HepG2 (cell line): Measurements from ENCODE around the gene NYAP2.

ENCODE experiments used
- ARID2 ChIP-seq: sonication (generic); formaldehyde crosslinking; IDR thresholded peaks from 2 replicates; pipeline ENCODE4 v1.8.1; 2022; ENCODE audit warnings: mild to moderate bottlenecking, missing genetic modification reagents, borderline replicate concordance
- ASH2L ChIP-seq: fragments of 300-600, 200-600 bp; sonication (generic); IDR thresholded peaks from 2 replicates; pipeline ENCODE4 v1.7.0; 2017; ENCODE audit warnings: low read depth, mild to moderate bottlenecking, moderate library complexity, mixed read lengths, low read length; ENCODE audit not compliant: insufficient read length
- CTCF ChIP-seq: sonication (generic); formaldehyde crosslinking; IDR thresholded peaks from 2 replicates; pipeline ENCODE4 v1.5.0; 2020; ENCODE audit warnings: mild to moderate bottlenecking, missing genetic modification reagents, moderate library complexity
- HNF4G ChIP-seq, 2 experiments: sonication (generic) in 1 of 2; formaldehyde crosslinking in 1 of 2; IDR thresholded peaks; 2 replicates each; pipeline versions ENCODE4 v1.4.0 to v1.6.1; 2011 to 2020; ENCODE audit warnings: borderline replicate concordance in 2 of 2, low read depth in 2 of 2, mild to moderate bottlenecking in 2 of 2, low read length in 1 of 2, missing genetic modification reagents in 1 of 2, moderate library complexity in 1 of 2
- KAT8 ChIP-seq: IDR thresholded peaks from 2 replicates; pipeline ENCODE4 v1.6.1; 2016; ENCODE audit warnings: missing genetic modification reagents, missing compliant biosample characterization
- MLX ChIP-seq: IDR thresholded peaks from 2 replicates; pipeline ENCODE4 v1.6.1; 2016
- POLR2A ChIP-seq, 2 experiments: IDR thresholded peaks; 2 replicates each; pipeline ENCODE4 v1.6.1; 2011; ENCODE audit warnings: low read depth in 2 of 2, low read length in 2 of 2, mild to moderate bottlenecking in 1 of 2, moderate library complexity in 1 of 2; ENCODE audit not compliant: insufficient read depth in 1 of 2
- RFX1 ChIP-seq: fragments of 450-650 bp; IDR thresholded peaks from 2 replicates; pipeline ENCODE4 v1.6.1; 2017
- RFX5 ChIP-seq: IDR thresholded peaks from 2 replicates; pipeline ENCODE4 v1.6.1; 2011; ENCODE audit warnings: low read depth, low read length, improper control_type of control experiment
- ZNF274 ChIP-seq: sonication (generic); formaldehyde crosslinking; IDR thresholded peaks from 2 replicates; pipeline ENCODE4 v1.5.1; 2020; ENCODE audit warnings: mild to moderate bottlenecking, missing genetic modification reagents

- TF ChIP-seq KAT8 (CRISPR knock-in tag) = no peak
- no peak for TF ChIP-seq MLX (CRISPR knock-in tag)
- TF ChIP-seq ASH2L = no peak
- no peak for TF ChIP-seq RFX5
- no peak for TF ChIP-seq ARID2 (CRISPR knock-in tag)
- no peak for TF ChIP-seq POLR2A (IDR thresholded peaks at IDR 0.05; ENCODE audit: insufficient read depth in 1 of 2, low read depth in 2 of 2, low read length in 2 of 2)
- TF ChIP-seq ZNF274 (CRISPR knock-in tag) = no peak
- TF ChIP-seq RFX1 = no peak
- no peak for TF ChIP-seq HNF4G (IDR thresholded peaks at IDR 0.05; ENCODE audit: borderline replicate concordance, low read depth, low read length)
- TF ChIP-seq HNF4G (CRISPR knock-in tag; IDR thresholded peaks at IDR 0.05; ENCODE audit: borderline replicate concordance, low read depth) = no peak
- no peak for TF ChIP-seq CTCF (CRISPR knock-in tag)
Observed at GRCh38 chr2:225630824-225631533, 231.5 kb downstream of the NYAP2 start.
